Cardiac muscle cell (in vitro differentiated cells and primary cell): ENCODE measurements around the gene PPP1R3A. TPM values are rescaled to one million over a fixed set of nuclear protein-coding genes. Genes with fewer than 3 reads are reported as not detected.

Source experiments
- DNase-seq, 2 donors: peaks; one replicate each; pipeline versions ENCODE4 v3.0.0 to v3.0.0-alpha.2; 2010 to 2017; ENCODE audit warnings: low read depth in 1 of 2, low spot score in 1 of 2
- H3K27ac ChIP-seq: fragments of 200-600 bp; sonication (generic); 2 replicates; pipeline ENCODE4 v1.5.1; 2016
- H3K27me3 ChIP-seq: fragments of 200-600 bp; sonication (generic); 2 replicates; pipeline ENCODE4 v1.6.0; 2016; ENCODE audit warnings: control low read depth
- H3K36me3 ChIP-seq: fragments of 200-600 bp; sonication (generic); 2 replicates; pipeline ENCODE4 v1.5.1; 2016; ENCODE audit warnings: control low read depth
- H3K4me1 ChIP-seq: fragments of 200-600 bp; sonication (generic); 2 replicates; pipeline ENCODE4 v1.8.1; 2017; ENCODE audit warnings: low read depth, mild to moderate bottlenecking, mixed run types
- H3K4me3 ChIP-seq: fragments of 200-600 bp; sonication (generic); 2 replicates; pipeline ENCODE4 v1.5.1; 2016; ENCODE audit warnings: mild to moderate bottlenecking
- H3K9me3 ChIP-seq: fragments of 200-600 bp; sonication (generic); 2 replicates; pipeline ENCODE4 v1.5.1; 2017; ENCODE audit warnings: low read depth, mild to moderate bottlenecking, control low read depth
- CTCF ChIP-seq: IDR thresholded peaks from 2 replicates; pipeline ENCODE4 v1.5.1; 2012; ENCODE audit warnings: low read depth, mild to moderate bottlenecking, low read length
- polyA plus RNA-seq: library from polyadenylated mRNA; unstranded; fragments of >200 nt; fragmentation: Nextera tagmentation; extraction: Ambion mirVana; gene quantifications from 2 replicates; pipeline ENCODE4 v1.2.1, GENCODE V29; 2016
- total RNA-seq: library from RNA; depleted of rRNA; stranded (reverse); fragments of >200 nt; gene quantifications from 2 replicates; pipeline ENCODE4 v1.2.3, GENCODE V29; 2016

PPP1R3A gene
- total RNA-seq (19.4 and 24.2 TPM in 2 replicates), polyA plus RNA-seq (16.2 and 17.5 TPM in 2 replicates)

GRCh38 chr7:113918946-113919345, at the start of gene PPP1R3A:
Gene PPP1R3A (minus strand): TSS chr7:113919009. CDS start chr7:113918996, 13 bp downstream.
- Histone ChIP-seq H3K4me3 (peak within 1 kb of the TSS; percentile 48), H3K4me1 (peaks cover 24% of the 10 kb centered on the region), H3K9me3 (no peaks in the 10 kb centered on the region), H3K27ac (peak within 1 kb of the TSS; percentile 82), H3K36me3 (no peaks in the 10 kb centered on the region), H3K27me3 (no peaks in the 10 kb centered on the region)
- no peak for TF ChIP-seq CTCF
- DNase-seq = peak in 1 of 2 donors; percentile 77

GRCh38 chr7:113963356-113963755, 44.5 kb upstream of the PPP1R3A start:
- no peaks in the 10 kb centered on the region for H3K4me1 ChIP-seq
- no peaks in the 10 kb centered on the region for H3K9me3 ChIP-seq
- no peaks in the 10 kb centered on the region for H3K27me3 ChIP-seq
- no peaks in the 10 kb centered on the region for H3K36me3 ChIP-seq
- no peak for DNase-seq
- H3K4me3 ChIP-seq = no peak overlapping the region
- no peak overlapping the region for H3K27ac ChIP-seq
- TF ChIP-seq CTCF = no peak

GRCh38 chr7:113959910-113960309, 41.1 kb upstream of the PPP1R3A start:
- Histone ChIP-seq H3K4me1 (no peaks in the 10 kb centered on the region), H3K9me3 (no peaks in the 10 kb centered on the region), H3K27ac (no peak overlapping the region), H3K36me3 (no peaks in the 10 kb centered on the region), H3K4me3 (no peak overlapping the region), H3K27me3 (no peaks in the 10 kb centered on the region)
- no peak for DNase-seq
- TF ChIP-seq CTCF = no peak

- no peaks in the 10 kb centered on the region for H3K4me1 ChIP-seq
- H3K9me3 ChIP-seq = no peaks in the 10 kb centered on the region
- H3K4me3 ChIP-seq = no peak overlapping the region
- no peak for TF ChIP-seq CTCF
- DNase-seq = no peak
- H3K36me3 ChIP-seq = no peaks in the 10 kb centered on the region
- no peaks in the 10 kb centered on the region for H3K27me3 ChIP-seq
- H3K27ac ChIP-seq = no peak overlapping the region
Measured at GRCh38 chr7:113955157-113955556, 36.3 kb upstream of the PPP1R3A start.

GRCh38 chr7:113953553-113953952, 34.7 kb upstream of the PPP1R3A start:
- Histone ChIP-seq H3K27ac (no peak overlapping the region), H3K9me3 (no peaks in the 10 kb centered on the region), H3K27me3 (no peaks in the 10 kb centered on the region), H3K4me1 (no peaks in the 10 kb centered on the region), H3K4me3 (no peak overlapping the region), H3K36me3 (no peaks in the 10 kb centered on the region)
- no peak for TF ChIP-seq CTCF
- no peak for DNase-seq
